ENCODE measurements around the gene NDUFB7. TPM values are rescaled to one million over a fixed set of nuclear protein-coding genes. Genes with fewer than 3 reads are reported as not detected.
A peak's percentile ranks its signal among the peaks of the same experiment; 100 is the strongest.

Gene NDUFB7
- total RNA-seq, 1 experiment from 2014 or later, result 180 TPM

GRCh38 chr19:14536926-14537692, 34.8 kb downstream of the NDUFB7 start:
- TF ChIP-seq TCF7L2 (IDR thresholded peaks at IDR 0.05; ENCODE audit: low read depth, low read length) (no peak), SIN3A (IDR thresholded peaks at IDR 0.05; ENCODE audit: borderline replicate concordance, insufficient read depth, low read depth, low read length) (no peak), REST (IDR thresholded peaks at IDR 0.05; ENCODE audit: insufficient read depth in 1 of 2, low read depth in 2 of 2, low read length in 1 of 2) (no peak), CTCF (IDR thresholded peaks at IDR 0.05) (no peak), POLR2AphosphoS5 (IDR thresholded peaks at IDR 0.05; ENCODE audit: low read depth, low read length) (no peak)
- ChIA-PET CTCF (no interaction called here), POLR2A (interaction anchor here (0.6 kb wide), 1 partner anchor 20 kb away, joined by 5 read pairs; no protein-coding TSS in a partner anchor)
- H3K36me3 ChIP-seq (ENCODE audit: control insufficient read depth, insufficient read depth, low read length), result no peaks in the 10 kb centered on the region
- no peak for DNase-seq (ENCODE audit: low read depth, low spot score)
- no peaks in the 10 kb centered on the region for H3K9me3 ChIP-seq (ENCODE audit: control insufficient read depth, insufficient read depth, low read depth, low read length)
- H3K4me1 ChIP-seq (ENCODE audit: control insufficient read depth, insufficient read depth, low read length), result peaks cover 13% of the 10 kb centered on the region
- H3K27ac ChIP-seq (ENCODE audit: low read length), result no peak overlapping the region
- H3K27me3 ChIP-seq (ENCODE audit: control insufficient read depth, insufficient read depth, low read length), result no peaks in the 10 kb centered on the region
- BruUV-seq (replicated peaks), result TSS peak; percentile 13
- ATAC-seq, result peak; percentile 84
- intact Hi-C loops (cut with micrococcal nuclease; ENCODE audit: unreplicated experiment), result no loop called here
- in situ Hi-C loops (cut with HindIII; ENCODE audit: low pct_unique_long_range_greater_than_20kb, low sequenced_read_pairs), result no loop called here
- peak overlapping the region in 1 of 2 experiments; percentile 31; a peak in 2 of 4 replicates for H3K4me3 ChIP-seq (ENCODE audit: low read depth in 2 of 2, low read length in 2 of 2)

GRCh38 chr19:14533450-14533849, 38.4 kb downstream of the NDUFB7 start:
- Histone ChIP-seq H3K9me3 (ENCODE audit: control insufficient read depth, insufficient read depth, low read depth, low read length) (no peaks in the 10 kb centered on the region), H3K27me3 (ENCODE audit: control insufficient read depth, insufficient read depth, low read length) (no peaks in the 10 kb centered on the region), H3K36me3 (ENCODE audit: control insufficient read depth, insufficient read depth, low read length) (peaks cover 5% of the 10 kb centered on the region; the same call in 1 of the 2 replicates), H3K4me1 (ENCODE audit: control insufficient read depth, insufficient read depth, low read length) (peaks cover 26% of the 10 kb centered on the region), H3K4me3 (ENCODE audit: low read depth in 2 of 2, low read length in 2 of 2) (no peak overlapping the region), H3K27ac (ENCODE audit: low read length) (peak overlapping the region; percentile 54)
- no peak for ATAC-seq
- DNase-seq (ENCODE audit: low read depth, low spot score), result no peak
- in situ Hi-C loops (cut with HindIII; ENCODE audit: low pct_unique_long_range_greater_than_20kb, low sequenced_read_pairs) (no loop called here), intact Hi-C loops (cut with micrococcal nuclease; ENCODE audit: unreplicated experiment) (no loop called here)
- ChIA-PET CTCF (interaction anchor here (0.6 kb wide), 1 partner anchor 28 kb away, joined by 5 read pairs; no protein-coding TSS in a partner anchor), POLR2A (interaction anchor here (0.6 to 0.7 kb wide), 3 partner anchors 8 to 31 kb away, joined by 3 to 6 read pairs (median 4); no protein-coding TSS in a partner anchor)
- no peak for TF ChIP-seq TCF7L2 (IDR thresholded peaks at IDR 0.05; ENCODE audit: low read depth, low read length)
- no TSS peak for BruUV-seq (replicated peaks)

GRCh38 chr19:14530506-14530905, 41.4 kb downstream of the NDUFB7 start:
- Histone ChIP-seq H3K36me3 (ENCODE audit: control insufficient read depth, insufficient read depth, low read length) (peaks cover 5% of the 10 kb centered on the region; the same call in 1 of the 2 replicates), H3K27ac (ENCODE audit: low read length) (peak overlapping the region; percentile 83), H3K27me3 (ENCODE audit: control insufficient read depth, insufficient read depth, low read length) (no peaks in the 10 kb centered on the region), H3K9me3 (ENCODE audit: control insufficient read depth, insufficient read depth, low read depth, low read length) (no peaks in the 10 kb centered on the region), H3K4me3 (ENCODE audit: low read depth in 2 of 2, low read length in 2 of 2) (peak overlapping the region; percentile 65 to 89), H3K4me1 (ENCODE audit: control insufficient read depth, insufficient read depth, low read length) (peaks cover 24% of the 10 kb centered on the region)
- DNase-seq (ENCODE audit: low read depth, low spot score) (no peak), ATAC-seq (no peak)
- CTCF ChIA-PET, result no interaction called here
- BruUV-seq (replicated peaks), result TSS peak; percentile 85
- in situ Hi-C loops (cut with HindIII; ENCODE audit: low pct_unique_long_range_greater_than_20kb, low sequenced_read_pairs), result no loop called here
- POLR2A ChIA-PET, result interaction anchor here (0.5 kb wide), 1 partner anchor 17 kb away, joined by 3 read pairs; no protein-coding TSS in a partner anchor
- intact Hi-C loops (cut with micrococcal nuclease; ENCODE audit: unreplicated experiment), result no loop called here
- TF ChIP-seq REST (IDR thresholded peaks at IDR 0.05; ENCODE audit: insufficient read depth in 1 of 2, low read depth in 2 of 2, low read length in 1 of 2) (no peak), CTCF (IDR thresholded peaks at IDR 0.05) (no peak)
